ENCODE data around the gene FAM216B.
A peak's percentile ranks its signal among the peaks of the same experiment; 100 is the strongest.

Gene FAM216B

DNA sequence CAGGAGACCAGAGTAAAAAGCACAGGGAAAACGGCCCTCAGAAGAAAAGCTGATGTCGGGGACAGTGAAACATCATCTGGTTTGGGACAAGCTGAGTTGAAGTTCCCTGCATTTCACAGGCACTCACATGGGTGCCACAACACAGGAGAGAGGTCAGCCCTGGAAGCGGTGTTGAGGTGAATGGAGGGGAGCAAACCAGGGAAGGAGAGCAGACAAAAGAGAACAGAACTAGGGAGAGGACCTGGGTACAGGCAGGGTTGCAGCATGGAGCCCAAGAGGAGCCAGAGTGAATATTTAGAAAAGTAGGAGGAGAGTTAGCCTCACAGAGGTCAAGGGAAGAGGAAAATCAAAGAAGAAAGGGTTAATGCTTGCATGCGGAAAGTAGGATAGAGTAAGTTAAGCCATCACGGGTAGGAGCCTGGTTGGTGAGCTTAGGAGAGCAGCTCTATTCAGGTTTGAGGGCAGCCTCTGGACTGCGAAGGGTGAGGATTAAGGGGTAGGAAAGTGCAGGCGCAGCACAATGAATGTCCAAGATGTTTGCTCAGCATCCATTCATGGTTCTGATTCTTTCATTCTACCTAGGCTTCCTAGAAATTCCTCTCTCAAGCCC, 15.5 kb downstream of the FAM216B start:
- TF ChIP-seq, protein P1, sequence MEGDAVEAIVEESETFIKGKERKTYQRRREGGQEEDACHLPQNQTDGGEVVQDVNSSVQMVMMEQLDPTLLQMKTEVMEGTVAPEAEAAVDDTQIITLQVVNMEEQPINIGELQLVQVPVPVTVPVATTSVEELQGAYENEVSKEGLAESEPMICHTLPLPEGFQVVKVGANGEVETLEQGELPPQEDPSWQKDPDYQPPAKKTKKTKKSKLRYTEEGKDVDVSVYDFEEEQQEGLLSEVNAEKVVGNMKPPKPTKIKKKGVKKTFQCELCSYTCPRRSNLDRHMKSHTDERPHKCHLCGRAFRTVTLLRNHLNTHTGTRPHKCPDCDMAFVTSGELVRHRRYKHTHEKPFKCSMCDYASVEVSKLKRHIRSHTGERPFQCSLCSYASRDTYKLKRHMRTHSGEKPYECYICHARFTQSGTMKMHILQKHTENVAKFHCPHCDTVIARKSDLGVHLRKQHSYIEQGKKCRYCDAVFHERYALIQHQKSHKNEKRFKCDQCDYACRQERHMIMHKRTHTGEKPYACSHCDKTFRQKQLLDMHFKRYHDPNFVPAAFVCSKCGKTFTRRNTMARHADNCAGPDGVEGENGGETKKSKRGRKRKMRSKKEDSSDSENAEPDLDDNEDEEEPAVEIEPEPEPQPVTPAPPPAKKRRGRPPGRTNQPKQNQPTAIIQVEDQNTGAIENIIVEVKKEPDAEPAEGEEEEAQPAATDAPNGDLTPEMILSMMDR (conservative IDR thresholded peaks at IDR 0.05): no peak
- no peak overlapping the region for H3K27ac ChIP-seq

DNA sequence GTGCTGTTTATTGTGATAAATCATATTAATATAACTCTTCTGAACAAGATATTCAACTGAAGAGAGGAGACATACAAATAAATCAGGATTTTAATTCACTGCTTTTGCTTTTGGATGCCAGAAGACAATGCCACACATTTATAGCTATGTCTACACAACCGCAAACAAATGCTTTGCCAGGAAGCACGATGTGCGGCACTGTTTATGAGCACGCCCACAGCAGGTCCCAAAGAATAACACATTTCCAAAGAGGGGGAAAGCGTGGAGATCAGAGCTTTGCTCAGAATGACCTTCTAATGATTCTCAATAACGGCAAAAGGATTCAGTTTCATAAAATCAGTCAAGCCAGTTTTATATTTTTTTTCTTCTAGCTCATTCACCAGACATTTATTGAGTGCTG, 16.7 kb downstream of the FAM216B start:
- TF ChIP-seq, protein P1 (conservative IDR thresholded peaks at IDR 0.05): no peak
- H3K27ac ChIP-seq: peak overlapping the region; percentile 12; the same call in 1 of the 2 replicates

DNA sequence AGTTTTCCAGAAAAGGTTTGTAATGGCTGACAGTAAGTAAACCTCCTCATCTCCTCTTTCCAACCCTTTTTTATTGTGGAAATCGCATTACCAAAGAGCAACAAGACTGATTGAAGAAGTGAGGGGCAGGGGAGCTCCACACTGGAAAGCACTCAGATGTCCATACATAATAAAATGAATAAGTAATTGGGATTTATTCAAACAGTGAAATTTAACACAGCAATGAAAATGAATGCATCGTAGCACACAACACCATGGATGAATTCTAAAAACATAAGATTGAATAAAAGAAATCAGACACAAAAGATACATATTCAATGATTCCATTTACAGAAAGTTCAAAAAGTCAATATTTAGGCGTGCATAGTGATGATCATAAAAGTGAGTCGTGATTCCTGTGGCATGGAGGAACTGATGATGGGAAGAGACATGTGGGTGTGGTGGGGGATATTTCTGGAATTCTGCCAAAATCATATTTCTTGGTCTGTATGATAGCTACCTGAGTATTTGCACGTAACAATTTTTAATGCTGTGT, 18.8 kb downstream of the FAM216B start:
- TF ChIP-seq, protein P1 (conservative IDR thresholded peaks at IDR 0.05): no peak

DNA sequence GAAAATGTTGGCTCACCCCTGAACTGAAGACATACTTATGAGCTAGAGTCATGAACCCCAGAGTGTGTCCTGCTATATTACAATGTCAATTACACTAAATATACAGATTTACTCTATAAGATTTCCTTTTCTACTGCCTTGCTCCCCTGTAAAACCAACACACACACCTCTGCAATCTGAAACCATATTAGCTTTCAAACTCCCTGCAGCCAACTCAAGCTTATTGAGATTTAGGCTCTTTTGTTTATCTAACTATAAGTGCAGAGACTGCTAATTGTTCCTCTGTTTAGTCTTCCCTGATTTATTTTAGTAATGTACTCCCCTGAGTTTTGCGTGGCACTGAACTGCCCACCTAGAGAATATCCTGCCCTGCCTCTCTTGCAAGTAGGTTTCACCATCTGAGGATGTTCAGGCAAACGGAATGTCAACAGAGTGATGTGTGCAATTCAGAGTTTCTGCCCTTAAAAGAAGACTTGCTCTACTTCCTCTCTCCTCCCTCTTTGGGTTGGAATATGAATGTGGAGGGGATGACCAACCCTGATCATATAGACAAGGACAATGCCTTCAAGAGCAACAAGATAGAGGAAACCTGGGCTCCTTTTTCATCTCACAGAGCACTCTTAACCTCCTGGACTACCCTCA, 22.3 kb downstream of the FAM216B start:
- TF ChIP-seq, protein P1 (conservative IDR thresholded peaks at IDR 0.05): no peak
- no peak overlapping the region for H3K27ac ChIP-seq

More for the DNA sequence above, 18.8 kb downstream of the FAM216B start:
- H3K27ac ChIP-seq: no peak overlapping the region

DNA sequence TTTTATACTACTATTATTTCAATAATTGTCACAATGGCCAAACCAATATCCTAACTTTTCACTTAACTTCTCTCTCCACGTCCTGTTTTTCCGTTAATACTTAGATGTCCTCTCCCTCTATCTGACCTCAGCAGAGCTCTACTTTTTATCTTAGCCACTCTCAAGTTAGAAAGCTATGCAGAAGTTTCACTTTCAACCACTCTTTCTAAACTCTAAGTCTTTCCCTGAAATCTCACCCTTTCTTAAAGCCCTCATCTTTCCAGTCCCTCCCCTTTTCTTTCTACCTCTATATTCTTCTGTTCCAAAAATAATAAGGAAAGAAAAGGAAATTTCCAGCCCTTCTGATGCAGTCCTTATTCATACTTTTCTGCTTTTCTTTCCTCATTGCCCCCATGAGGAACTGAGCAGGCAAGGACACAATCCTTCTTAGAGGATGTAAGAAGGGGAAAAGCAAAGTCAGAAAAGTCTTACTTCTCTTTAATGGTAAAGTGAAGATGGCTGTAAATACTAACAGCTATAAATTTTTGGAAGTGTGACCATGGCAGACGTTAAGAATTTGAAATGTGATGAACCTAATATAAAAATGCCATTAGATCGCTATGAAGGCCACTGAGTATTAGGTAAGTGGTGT, 23.0 kb downstream of the FAM216B start:
- H3K27ac ChIP-seq: no peak overlapping the region

DNA sequence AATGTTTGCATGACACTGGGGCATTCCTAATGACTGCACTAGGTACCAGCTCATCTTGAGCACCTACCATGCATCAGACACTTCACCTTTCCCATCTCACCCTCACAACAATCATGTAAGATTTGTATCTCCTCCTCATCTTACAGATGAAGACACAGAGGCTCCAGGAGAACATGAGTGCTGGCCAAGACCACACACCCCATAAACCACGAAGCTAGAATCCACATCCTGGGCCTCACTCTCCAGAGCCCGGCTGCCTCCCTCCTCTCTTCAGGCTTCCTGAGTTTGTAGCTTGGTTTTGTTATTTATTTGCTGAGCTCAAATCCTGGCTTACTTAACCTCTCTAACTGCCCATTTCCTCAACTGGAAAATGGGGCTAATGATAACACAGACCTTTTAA, 25.9 kb downstream of the FAM216B start:
- TF ChIP-seq, protein P1 (conservative IDR thresholded peaks at IDR 0.05): no peak
- no peak overlapping the region for H3K27ac ChIP-seq

More for the DNA sequence above, 23.0 kb downstream of the FAM216B start:
- TF ChIP-seq, protein P1 (conservative IDR thresholded peaks at IDR 0.05): no peak

DNA sequence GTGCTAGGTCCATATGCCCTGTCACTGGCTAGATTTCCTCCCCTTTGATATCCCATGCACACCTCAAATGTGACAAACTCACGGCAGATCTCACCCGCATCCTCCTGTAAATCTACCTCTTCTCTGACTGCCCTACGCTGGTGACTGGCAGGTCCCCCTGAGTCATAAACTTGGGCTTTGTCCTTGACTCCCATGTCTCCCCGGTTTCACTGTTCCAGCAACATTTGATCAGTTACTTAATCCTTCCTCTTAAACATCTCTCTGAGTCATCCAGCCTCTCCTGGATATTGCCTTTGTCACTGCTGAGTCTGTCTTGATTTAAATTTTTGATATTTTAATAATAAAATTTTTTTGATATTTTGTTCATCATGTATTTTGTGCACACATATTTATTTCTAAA, 26.5 kb downstream of the FAM216B start:
- TF ChIP-seq, protein P1 (conservative IDR thresholded peaks at IDR 0.05): no peak
- no peak overlapping the region for H3K27ac ChIP-seq
